HPDE6-E6E7 (cell line): Measurements from ENCODE around the gene ANKRD44.
"Not testable (repeated sequence)": the region's sequence is repeated elsewhere in the genome, so short reads cannot be mapped to it uniquely, and the experiment has no call there.

ENCODE experiments used
- DNase-seq: peaks from one replicate; pipeline ENCODE4 v3.0.0; 2011; ENCODE audit warnings: missing footprints; ENCODE audit errors: extremely low spot score

The ANKRD44 gene

DNA sequence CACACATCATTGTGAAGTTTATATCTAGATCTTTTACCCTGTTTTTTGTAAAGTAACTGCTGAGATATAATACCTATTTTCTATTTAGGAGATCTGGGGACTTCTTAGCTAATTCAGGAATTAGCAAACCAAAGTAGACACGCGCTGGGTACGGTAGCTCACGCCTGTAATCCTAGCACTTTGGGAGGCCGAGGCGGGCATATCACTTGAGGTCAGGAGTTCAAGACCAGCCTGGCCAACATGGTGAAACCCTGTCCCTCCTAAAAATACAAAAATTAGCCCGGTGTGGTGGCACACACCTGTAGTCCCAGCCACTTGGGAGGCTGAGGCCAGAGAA lies 23.0 kb downstream of the ANKRD44 start:
- DNase-seq = not testable (repeated sequence)

DNA sequence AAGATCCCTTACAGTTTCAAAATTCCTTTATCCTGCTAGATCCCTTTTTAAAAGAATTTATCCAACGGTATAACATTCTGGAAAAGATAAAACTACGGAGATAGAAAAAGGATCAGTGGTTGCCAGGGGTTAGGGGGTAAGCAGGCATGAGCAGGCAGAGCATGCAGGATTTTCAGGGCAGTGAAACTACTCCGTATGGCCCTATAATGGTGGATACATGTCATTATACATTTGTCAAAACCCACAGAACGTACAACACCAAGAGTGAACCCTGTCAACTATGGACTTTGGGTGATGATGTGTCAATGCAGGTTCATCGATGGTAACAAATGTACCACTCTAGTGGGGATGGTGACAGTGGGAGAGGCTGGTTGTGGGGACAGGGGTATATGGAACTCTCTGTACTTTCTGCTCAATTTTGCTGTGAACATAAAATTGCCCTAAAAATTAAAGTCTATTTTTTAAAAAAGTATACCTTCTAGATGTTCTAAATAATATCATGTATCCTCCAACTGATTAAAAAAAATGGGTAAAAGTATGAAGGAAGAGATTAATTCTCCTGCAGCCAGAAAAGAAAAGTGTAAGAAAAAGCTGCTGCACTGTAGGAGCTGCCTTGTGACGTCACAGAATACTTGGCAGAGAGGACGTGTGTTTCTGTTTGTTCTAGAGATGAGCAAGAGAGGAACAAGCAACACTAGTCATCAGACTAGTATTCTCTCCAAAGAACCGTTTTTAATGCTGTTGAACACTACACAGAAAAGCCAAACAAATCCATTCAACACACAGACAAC lies 23.6 kb downstream of the ANKRD44 start:
- DNase-seq = peak; percentile 73

DNA sequence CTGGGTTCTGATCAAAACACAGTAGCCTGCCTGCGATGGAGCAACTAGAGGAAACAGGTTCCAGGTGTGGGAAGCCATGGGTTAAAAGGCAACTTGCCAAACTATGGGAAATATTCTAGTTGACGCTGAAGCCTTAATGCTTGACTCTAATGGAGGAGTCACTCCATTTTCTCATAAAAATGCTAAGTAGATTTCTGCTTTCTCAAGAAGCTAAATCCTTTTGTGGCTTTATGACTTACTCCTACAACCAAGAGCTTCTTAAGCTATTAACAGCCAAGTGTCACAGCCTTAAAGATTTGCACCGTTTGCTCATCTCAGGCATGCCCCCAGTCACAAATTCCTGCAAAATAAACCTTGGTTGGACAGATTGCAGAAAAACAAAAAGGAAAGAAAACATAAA lies 25.2 kb downstream of the ANKRD44 start:
- no peak for DNase-seq

DNA sequence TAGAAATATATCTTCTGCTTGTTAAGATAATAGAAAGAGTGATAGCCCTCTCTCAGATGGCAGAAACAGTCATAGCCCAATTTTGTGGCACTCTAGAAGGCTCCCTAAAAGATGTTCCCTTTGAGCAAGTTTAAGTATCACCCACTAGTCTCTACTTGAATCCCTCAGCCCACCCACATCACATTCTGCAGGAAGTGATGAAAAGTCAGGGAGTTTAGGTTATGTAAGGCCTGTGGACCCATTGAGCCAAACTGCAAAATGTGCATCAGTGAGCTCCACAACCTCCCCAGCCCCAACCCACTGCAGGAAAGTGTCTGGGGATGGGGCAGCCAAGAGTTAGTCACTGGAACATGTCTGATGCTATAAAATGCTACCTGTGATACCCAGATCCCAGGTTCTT lies 25.6 kb downstream of the ANKRD44 start:
- no peak for DNase-seq

DNA sequence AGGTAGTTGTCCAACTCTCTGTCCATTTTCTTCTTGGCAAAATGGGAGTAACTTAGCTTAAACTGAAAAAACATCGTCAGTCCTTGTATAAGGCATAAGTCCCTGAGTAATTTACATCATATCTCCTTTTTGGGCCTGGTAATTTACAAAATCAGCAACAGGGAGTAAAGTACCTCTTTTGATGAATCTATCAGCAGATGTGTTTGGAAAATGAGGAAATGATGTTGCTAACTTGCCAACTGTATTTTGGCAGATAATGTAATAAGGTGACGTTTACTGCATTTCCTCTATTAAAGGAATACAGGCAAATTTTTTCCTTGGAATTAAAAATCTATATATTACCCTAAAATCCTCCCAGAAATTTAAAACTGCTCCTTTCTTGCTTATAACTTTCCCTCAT lies 29.2 kb downstream of the ANKRD44 start:
- DNase-seq = no peak

DNA sequence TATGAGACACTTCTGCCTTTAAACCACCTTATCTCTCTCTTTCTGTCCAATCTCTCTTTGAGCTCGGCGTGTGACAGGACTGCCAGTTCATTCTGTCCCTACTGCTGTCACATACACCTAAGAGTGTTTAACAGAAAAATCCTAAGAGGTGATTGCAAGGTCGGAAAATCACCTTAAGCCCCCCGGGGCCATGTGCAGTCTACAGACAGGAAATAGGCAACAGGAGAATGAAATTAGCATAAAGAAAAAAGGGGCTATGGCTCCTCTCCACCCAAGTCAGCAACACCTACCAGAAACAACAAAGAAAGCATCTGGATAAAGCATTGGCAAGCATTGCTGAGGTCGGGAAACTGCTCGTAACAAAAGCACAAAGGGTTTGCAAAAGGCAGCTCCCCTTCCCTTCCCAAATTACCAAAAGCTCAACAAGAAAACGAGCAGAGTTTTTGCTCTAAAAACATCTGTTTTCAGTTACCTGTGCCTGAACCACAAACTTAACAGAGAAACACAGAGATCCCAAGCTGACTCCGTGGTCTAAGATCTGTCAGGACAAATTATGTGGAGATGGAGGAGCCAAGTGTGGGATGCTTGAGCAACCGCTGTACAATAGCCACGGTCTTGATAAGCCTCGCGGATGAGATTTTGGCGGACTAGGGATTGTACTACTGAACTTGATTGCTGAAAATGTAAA lies 30.4 kb downstream of the ANKRD44 start:
- no peak for DNase-seq

DNA sequence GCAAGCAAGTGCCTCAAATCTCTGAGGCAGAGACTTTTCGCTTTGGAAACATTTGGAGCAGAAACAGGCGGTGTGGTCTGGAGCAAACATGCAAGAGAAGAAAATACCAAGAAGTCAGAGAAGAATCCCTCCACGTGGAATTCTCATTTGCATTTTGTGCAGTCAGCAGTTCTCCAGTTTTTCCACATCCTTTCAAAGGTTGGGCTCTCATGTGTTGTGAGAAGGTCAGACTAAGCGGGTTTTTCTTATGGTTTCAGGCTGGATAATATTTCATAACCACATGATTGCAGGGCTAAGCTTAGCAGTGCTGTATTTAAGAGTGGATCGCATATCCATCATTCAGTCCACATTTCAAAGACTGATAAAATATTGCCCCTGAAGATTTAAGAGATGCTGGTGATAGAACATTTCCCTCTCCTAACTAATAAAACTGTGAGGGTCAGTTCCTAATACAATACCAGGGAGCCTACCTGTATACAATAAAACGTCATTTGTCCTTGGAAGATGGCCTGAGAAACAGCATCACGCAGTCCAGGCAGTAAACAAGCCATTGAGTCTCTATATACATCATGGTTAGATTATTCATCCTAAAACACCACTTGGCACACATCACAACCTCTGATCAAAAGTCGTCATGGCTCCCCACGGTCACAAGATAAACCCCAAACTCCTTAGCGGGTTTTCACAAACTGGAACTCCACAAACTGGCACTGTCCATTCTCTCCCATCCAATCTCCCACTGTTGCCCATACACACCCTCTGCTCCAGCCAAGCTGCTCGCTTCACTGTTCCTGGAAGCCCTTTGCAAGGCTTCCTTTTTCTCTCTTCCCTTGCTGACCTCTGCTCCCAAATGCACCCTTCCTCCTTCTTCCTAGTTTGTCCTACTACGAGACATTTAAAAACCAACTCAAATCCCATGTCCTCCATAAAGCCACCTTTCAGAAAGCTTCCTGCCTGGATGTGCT lies 31.5 kb downstream of the ANKRD44 start:
- DNase-seq = no peak

DNA sequence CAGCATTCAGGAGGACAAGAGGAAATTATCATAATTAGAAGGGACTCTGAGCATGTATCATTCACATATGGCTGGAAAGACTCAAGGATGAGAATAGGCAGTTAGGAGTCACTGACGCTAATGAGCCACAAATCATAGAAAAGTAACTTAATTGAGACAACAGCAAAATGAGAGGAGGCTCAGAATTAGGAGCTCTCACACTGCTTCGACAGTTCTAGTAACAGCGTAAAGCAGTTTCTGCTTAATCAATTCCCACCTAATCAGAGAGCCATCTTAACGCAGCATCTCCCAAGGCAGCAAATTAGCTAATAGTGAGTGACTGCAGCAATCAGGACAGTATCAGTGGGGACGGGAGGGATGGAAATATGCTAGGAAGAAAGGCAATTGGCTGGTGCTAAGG lies 32.8 kb downstream of the ANKRD44 start:
- no peak for DNase-seq

DNA sequence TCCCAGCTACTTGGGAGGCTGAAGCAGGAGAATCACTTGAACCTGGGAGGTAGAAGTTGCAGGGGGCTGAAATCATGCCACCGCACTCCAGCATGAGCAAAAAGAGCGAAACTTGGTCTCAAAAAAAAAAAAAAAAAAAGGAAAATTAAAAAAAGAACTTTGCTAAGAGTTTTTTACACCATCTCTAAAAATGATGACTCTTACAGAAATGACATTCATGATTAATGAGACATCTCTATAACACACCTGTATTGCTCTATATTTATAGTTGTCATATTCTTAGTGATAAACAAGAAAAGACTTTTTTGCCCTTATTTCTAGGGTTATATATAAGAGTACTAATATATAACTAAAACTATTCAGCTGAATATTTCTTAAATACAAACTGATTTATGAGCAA lies 34.4 kb downstream of the ANKRD44 start:
- DNase-seq = no peak

DNA sequence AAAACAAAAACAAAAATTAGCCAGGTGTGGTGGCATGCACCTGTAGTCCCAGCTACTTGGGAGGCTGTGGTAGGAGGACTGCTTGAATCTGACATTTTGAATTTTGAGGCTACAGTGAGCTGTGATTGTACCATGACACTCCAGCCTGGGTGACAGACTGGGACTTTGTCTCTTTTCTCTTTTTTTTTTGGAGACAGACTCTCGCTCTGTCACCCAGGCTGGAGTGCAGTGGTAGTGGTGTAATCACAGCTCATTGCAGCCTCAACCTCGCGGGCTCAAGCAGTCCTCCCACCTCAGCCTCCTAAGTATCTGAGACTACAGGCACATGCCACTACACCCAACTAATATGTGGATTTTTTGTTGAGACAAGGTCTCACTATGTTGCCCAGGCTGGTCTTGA lies 35.6 kb downstream of the ANKRD44 start:
- DNase-seq = no peak

DNA sequence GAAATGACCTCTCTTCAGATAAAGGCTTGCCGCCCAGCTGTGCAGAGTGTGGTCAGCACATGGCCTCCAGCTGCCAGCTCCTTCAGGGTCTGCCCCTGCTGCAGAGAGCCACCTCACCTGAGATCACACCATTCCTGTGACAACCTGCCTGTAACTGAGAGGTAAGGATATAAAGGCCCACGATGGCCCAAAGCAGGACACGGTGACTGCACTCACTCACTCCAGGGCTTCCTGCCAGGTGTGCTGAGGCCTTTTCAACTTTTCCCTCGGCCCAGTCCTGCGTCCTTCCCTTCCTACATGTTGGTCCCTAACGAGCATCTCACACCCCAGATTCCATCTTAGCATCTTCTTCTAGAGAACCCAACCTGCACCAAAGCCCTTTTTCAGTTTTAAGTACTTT lies 36.2 kb downstream of the ANKRD44 start:
- DNase-seq = no peak

DNA sequence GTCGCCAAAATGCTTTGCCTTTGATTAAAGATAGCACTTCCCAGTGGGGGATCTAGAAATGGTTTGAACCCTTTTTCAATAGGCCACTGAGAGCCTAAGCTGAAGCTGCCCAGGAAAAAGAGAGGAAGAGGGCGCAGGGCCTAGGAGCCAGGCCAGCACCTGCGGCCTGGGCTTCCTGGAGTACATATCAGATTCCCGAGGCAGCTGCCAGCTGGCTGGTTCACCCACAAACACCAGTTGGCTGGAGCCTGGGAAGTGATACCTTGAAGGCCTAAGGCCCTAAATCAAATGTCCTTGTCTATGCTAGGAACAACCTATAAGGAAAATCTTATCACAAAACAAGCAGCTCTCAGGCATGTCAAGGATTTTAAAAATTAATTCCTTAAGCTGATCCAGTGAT lies 37.1 kb downstream of the ANKRD44 start:
- DNase-seq = no peak

DNA sequence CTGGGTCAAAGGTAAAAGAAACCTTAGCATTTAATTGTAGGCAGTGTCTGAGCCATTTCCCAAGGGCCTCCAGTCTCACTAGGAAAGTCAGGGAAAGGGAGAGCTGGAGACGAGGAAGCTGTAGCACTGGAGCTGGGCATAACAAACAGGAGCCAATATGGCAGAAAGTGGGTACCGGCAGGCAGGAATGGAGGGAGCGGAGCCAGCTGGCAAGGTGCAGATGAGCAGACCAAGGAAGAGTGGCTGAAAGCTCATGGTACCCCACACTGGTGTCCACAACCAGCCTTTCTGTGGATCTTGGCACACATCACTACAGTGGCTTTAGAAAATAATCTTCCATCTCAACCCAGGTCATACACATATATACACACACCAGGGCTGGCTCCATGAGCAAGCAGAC lies 40.0 kb downstream of the ANKRD44 start:
- no peak for DNase-seq

DNA sequence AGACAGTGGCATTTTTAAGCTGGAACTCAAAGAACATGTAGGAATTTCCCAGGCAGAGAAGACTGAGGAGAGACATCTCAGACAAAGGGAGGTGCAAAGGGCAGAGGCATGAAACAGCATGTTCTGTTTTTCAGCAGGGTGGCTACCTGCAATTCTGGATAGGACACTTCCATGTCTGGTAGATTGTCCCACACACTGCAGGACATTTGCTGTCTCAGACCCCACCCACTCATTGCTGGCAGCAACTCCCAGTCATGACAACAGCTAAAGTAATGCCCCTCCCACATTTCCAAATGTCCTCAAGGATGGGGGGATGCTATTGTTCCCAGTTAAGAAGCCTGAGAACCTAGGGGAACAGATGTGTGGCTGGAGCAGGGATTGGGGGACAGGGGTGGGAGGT lies 40.8 kb downstream of the ANKRD44 start:
- no peak for DNase-seq

DNA sequence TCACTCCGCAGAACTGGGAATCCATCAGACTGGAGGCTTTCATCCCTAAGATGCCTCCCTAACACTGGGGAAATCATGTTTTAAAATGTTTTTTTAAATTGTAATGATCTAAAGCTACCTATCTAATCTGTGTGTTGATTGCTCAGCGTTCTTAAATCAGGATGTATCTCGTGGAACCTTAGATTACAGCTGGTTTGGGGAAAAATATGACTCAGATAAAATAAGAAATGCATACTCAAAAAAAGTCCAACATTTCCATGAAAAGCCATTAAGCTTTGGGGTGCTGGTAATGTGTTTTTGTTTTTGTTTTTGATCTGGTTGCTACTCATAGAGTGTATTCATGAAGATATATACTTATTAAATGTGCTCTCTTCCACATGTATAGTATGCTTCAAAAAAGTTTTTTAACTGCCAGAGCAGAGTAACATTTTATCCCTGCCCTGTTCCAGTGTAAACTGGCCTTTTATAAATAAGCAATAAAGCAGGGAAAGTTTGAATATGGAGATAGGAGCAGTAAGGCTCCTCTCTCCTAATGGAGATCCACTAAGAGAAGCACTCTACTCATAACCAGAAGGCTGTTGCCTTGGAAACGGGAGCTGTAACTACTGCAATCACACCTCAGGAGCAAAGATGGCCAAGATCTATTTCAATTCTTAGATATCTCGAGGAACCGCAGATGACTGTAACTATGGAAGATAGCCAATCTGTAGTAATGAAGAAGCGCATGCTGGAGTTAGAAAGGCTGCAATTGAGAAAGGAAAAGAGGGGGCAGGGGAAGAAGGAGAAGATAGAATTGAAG lies 41.6 kb downstream of the ANKRD44 start:
- no peak for DNase-seq

DNA sequence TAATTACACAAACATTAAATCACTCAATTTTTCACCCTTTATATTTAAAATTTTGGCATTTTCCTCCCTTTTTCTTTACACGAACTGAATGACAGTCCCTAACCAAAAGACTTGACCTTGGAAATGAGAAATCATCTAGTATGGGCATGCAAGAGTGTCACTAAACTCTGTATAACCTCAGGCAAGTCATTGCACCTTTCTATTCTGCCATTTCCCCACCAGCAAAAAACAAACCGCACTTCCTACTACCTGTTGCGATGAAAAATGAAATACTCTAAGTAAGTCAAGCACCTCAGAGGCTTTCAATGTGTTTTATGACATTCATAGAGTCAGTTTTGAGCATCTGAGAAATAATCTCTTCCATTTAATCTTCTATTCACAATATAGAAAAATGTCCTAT lies 44.1 kb downstream of the ANKRD44 start:
- no peak for DNase-seq

DNA sequence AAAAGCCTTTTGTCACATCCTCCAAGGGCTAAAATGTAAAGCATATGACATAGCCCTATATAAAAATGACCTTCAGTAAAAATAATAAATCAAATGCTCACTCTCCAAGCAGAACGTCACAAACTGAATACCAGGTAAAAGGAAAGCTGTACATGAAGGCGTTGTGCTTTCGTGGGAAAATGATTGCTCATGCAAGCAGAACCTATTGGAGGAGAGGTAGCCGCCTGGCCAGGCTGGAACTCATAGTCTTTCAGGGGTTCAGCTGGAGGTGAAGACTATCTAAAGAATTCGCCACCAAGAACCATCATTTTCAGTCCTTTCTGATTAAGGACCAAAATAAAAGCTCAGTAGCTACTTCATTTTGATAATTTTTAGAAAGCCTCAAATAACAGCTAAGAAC lies 44.7 kb downstream of the ANKRD44 start:
- DNase-seq = no peak

DNA sequence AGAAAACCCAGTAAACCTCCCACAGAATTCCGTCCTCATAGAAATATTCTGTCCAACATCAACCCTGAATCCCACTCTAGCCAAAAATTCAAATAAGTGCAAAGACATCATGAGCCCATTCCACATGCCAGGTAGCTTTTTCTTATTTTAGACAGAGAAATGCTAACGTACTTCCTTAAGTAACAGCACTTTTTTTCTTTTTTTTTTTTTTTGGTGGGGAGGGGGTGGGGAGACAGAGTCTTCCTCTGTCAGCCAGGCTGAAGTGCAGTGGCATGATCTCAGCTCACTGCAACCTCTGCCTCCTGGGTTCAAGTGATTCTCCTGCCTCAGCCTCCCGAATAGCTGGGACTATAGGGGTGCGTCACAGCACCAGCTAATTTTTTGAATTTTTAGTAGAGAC lies 45.5 kb downstream of the ANKRD44 start:
- no peak for DNase-seq

DNA sequence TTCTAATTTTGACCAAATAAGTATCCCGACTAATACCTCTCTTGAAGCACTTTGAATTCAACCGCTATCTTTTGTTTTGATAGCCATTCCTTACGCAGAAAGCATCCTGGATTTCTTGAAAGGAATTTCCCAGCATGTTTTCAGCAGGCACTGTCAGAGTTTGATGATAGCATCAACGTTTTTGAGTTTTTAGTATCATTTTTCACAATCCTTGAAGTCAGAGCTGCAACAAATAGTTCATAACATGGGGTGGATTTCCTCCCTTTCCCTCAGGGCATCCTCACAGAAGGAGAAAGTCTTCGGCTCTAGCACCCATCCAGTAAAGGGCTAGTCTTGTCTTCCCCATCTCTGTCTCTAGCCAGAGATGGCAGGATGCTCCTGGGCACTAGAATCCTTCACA lies 46.2 kb downstream of the ANKRD44 start:
- DNase-seq = no peak

DNA sequence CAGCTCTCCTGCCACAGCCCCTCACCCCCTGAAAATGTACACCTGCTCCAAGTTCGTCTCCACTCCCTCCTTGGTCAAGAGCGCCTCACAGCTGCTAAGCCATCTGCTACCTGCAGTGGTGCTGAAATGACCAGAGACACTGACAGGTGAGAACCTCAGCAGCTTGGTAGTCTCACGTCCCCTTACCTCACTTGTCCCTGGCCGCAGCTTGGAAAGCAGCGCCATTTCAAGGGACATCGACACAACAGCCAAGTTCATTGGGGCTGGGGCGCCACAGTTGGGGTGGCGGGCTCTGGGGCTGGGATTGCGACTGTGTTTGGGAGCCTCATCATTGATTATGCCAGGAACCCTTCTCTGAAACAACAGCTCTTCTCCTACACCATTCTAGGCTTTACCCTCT lies 47.5 kb downstream of the ANKRD44 start:
- no peak for DNase-seq

DNA sequence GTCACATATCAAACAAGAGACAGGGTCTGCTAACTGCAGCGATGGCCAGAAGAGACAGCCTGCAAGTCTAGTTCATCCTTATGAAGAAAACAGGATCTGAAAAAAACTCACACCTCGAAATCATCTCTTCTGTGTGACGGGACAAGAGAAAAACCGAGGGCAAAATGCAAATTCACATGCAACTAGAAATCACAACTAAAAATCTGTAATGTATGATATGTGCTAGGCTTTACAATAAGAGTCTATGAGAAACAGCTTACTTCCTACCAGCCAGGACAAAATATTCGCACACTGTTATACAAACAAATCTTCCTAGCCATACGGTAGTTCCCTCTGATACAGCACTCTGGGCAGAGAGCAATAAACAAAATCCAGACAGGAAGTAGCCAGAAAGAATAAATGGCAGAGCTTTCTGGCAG lies 48.8 kb downstream of the ANKRD44 start:
- DNase-seq = no peak
